Smooth muscle cell (in vitro differentiated cells): ENCODE results near the gene HAVCR2. TPM values are rescaled to one million over a fixed set of nuclear protein-coding genes. Genes with fewer than 3 reads are reported as not detected.

Experiments
- DNase-seq: peaks from one replicate; lab custom pipeline; 2025; ENCODE audit not compliant: unreplicated experiment; lab: John Stamatoyannopoulos, UW
- H2AFZ ChIP-seq: fragments of 200-600 bp; sonication (generic); 2 replicates; pipeline ENCODE4 v1.6.0; 2016; ENCODE audit warnings: antibody characterized with exemption, low read depth, mild to moderate bottlenecking
- H3F3A ChIP-seq: fragments of 200-600 bp; sonication (generic); 2 replicates; pipeline ENCODE4 v1.6.0; 2017; ENCODE audit warnings: antibody characterized with exemption, low read depth
- H3K27ac ChIP-seq: fragments of 200-600 bp; sonication (generic); 2 replicates; pipeline ENCODE4 v1.5.1; 2016; ENCODE audit warnings: low read depth, mild to moderate bottlenecking
- H3K27me3 ChIP-seq: fragments of 200-600 bp; sonication (generic); 2 replicates; pipeline ENCODE4 v1.6.1; 2016; ENCODE audit warnings: low read depth, mild to moderate bottlenecking
- H3K36me3 ChIP-seq: fragments of 200-600 bp; sonication (generic); 2 replicates; pipeline ENCODE4 v1.5.1; 2016; ENCODE audit warnings: low read depth
- H3K4me1 ChIP-seq: fragments of 200-600 bp; sonication (generic); 2 replicates; pipeline ENCODE4 v1.5.1; 2016; ENCODE audit warnings: low read depth
- H3K4me2 ChIP-seq: fragments of 200-600 bp; sonication (generic); 2 replicates; pipeline ENCODE4 v1.6.0; 2016; ENCODE audit warnings: mild to moderate bottlenecking
- H3K4me3 ChIP-seq: fragments of 200-600 bp; sonication (generic); 2 replicates; pipeline ENCODE4 v1.5.1; 2016; ENCODE audit warnings: mild to moderate bottlenecking
- H3K79me2 ChIP-seq: fragments of 200-600 bp; sonication (generic); 2 replicates; pipeline ENCODE4 v1.6.0; 2016; ENCODE audit warnings: low read depth, mild to moderate bottlenecking
- H3K9ac ChIP-seq: fragments of 200-600 bp; sonication (generic); 2 replicates; pipeline ENCODE4 v1.6.0; 2016; ENCODE audit warnings: low read depth
- H3K9me3 ChIP-seq: fragments of 200-600 bp; sonication (generic); replicated peaks from 2 replicates; pipeline ENCODE4 v1.5.1; 2016; ENCODE audit warnings: low read depth
- H4K20me1 ChIP-seq: fragments of 200-600 bp; sonication (generic); 2 replicates; pipeline ENCODE4 v1.6.0; 2016; ENCODE audit warnings: low read depth
- CTCF ChIP-seq: fragments of 200-600 bp; sonication (generic); IDR thresholded peaks from 2 replicates; pipeline ENCODE4 v1.5.1; 2017; ENCODE audit warnings: borderline replicate concordance, mild to moderate bottlenecking, antibody characterized with exemption; ENCODE audit not compliant: insufficient read depth, poor library complexity, severe bottlenecking
- WGBS: methylation state at CpG from one replicate; pipeline ENCODE4 v1.1.7; 2016; ENCODE audit warnings: low lambda C conversion rate; 5-methylcytosine and 5-hydroxymethylcytosine counted together
- polyA plus RNA-seq: library from polyadenylated mRNA; unstranded; fragments of >200 nt; fragmentation: Nextera tagmentation; extraction: Ambion mirVana; gene quantifications from 2 replicates; pipeline ENCODE4 v1.2.1, GENCODE V29; 2016
- total RNA-seq: library from RNA; depleted of rRNA; stranded (reverse); fragments of >200 nt; gene quantifications from 2 replicates; pipeline ENCODE4 v1.2.3, GENCODE V29; 2014

Gene HAVCR2
- total and polyA plus RNA-seq, 2 experiments from 2014 or later, result 0.04 to 0.17 TPM

GRCh38 chr5:157076558-157076957 is 32.3 kb downstream of the HAVCR2 start:
- Histone ChIP-seq H3K4me2 (no peak overlapping the region), H3K36me3 (no peaks in the 10 kb centered on the region), H3K4me1 (no peaks in the 10 kb centered on the region), H3K9me3 (no peaks in the 10 kb centered on the region), H4K20me1 (no peaks in the 10 kb centered on the region), H3K27ac (no peak overlapping the region), H3K27me3 (no peaks in the 10 kb centered on the region), H3K4me3 (no peak overlapping the region), H2AFZ (no peak overlapping the region), H3K9ac (no peak overlapping the region), H3F3A (no peaks in the 10 kb centered on the region), H3K79me2 (no peaks in the 10 kb centered on the region)
- DNase-seq, result no peak
- WGBS, result 44% methylated on average over 4 of the region's 4 CpGs
- TF ChIP-seq CTCF, result no peak

DNA sequence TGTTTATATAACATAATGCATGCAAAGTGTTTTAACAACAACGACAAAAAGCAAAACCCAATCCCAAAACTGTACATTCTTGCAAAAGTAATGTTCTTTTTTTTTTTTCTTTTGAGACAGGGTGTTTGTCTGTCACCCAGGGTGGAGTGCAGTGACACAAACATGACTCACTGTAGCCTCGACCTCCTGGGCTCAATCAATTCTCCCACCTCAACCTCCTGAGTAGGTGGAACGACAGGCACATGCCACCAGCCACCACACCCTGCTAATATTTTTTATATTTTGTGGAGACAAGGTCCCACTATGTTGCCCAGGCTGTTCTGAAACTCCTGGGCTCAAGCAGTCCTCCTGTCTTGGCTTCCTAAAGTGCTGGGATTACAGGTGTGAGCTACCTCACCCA is 36.3 kb downstream of the HAVCR2 start:
- no peaks in the 10 kb centered on the region for H4K20me1 ChIP-seq

DNA sequence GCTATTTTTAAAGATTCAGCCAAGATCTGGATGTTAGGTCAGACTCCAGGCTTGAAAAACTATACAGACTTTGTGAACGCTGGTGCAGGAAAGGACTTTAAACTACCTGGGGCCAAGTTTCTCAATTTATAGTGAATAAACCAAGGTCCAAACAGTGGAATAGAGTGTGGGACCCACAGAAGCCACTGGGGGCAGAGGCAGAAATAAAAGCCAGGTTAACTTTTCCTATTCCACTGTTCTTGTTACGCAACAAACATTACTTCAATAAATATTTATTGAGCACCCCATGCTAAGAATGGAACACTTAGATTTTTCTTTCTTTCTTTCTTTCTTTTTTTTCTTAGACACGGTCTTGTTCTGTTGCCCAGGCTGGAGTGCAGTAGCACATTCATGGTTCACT is 38.9 kb downstream of the HAVCR2 start:
- Histone ChIP-seq H3K9me3 (no peaks in the 10 kb centered on the region), H3K27ac (no peak overlapping the region)
- WGBS, result 92% methylated on average over 3 of the region's 3 CpGs

More for the DNA sequence above, 36.3 kb downstream of the HAVCR2 start:
- Histone ChIP-seq H3F3A (no peaks in the 10 kb centered on the region), H3K9me3 (no peaks in the 10 kb centered on the region), H3K79me2 (no peaks in the 10 kb centered on the region), H3K4me3 (no peak overlapping the region), H2AFZ (no peak overlapping the region), H3K4me2 (no peak overlapping the region), H3K27me3 (no peaks in the 10 kb centered on the region), H3K27ac (no peak overlapping the region), H3K9ac (no peak overlapping the region), H3K4me1 (no peaks in the 10 kb centered on the region), H3K36me3 (no peaks in the 10 kb centered on the region)
- DNase-seq, result no peak
- WGBS, result 52% methylated on average over 3 of the region's 3 CpGs
- TF ChIP-seq CTCF, result no peak

More for the DNA sequence above, 38.9 kb downstream of the HAVCR2 start:
- DNase-seq, result no peak
- Histone ChIP-seq H3K79me2 (no peaks in the 10 kb centered on the region), H3F3A (no peaks in the 10 kb centered on the region), H3K4me2 (no peak overlapping the region), H3K36me3 (no peaks in the 10 kb centered on the region), H4K20me1 (no peaks in the 10 kb centered on the region), H3K27me3 (no peaks in the 10 kb centered on the region), H3K4me3 (no peak overlapping the region), H3K9ac (no peak overlapping the region), H3K4me1 (no peaks in the 10 kb centered on the region), H2AFZ (no peak overlapping the region)
- TF ChIP-seq CTCF, result no peak
